Calu3 (cell line): ENCODE measurements around the gene USP7. TPM values are rescaled to one million over a fixed set of nuclear protein-coding genes. Genes with fewer than 3 reads are reported as not detected.

Source experiments
- BruUV-seq: library from RNA; stranded (reverse); fragments of 400-500 nt; replicated peaks from 2 replicates; lab custom pipeline; 2021; lab: Mats Ljungman, UMichigan
- CTCF ChIA-PET: fragments of 300-600 bp; sonication (Branson Sonifier 250); formaldehyde crosslinking; loops from one replicate; lab custom pipeline; 2022; ENCODE audit warnings: antibody characterized with exemption; lab: Charles Lee
- DNase-seq: peaks from one replicate; pipeline ENCODE4 v3.0.0; 2022
- H3K27ac Mint-ChIP-seq: one replicate; pipeline ENCODE4 v1.8.0; 2022; ENCODE audit warnings: mixed read lengths; ENCODE audit not compliant: unreplicated experiment
- H3K27me3 Mint-ChIP-seq: one replicate; pipeline ENCODE4 v1.8.0; 2022; ENCODE audit warnings: mixed read lengths; ENCODE audit not compliant: unreplicated experiment
- H3K36me3 Mint-ChIP-seq: one replicate; pipeline ENCODE4 v1.8.0; 2022; ENCODE audit warnings: mild to moderate bottlenecking, moderate library complexity, mixed read lengths; ENCODE audit not compliant: insufficient read depth, unreplicated experiment
- H3K4me1 Mint-ChIP-seq: one replicate; pipeline ENCODE4 v1.8.0; 2022; ENCODE audit warnings: mild to moderate bottlenecking, low read depth, mixed read lengths; ENCODE audit not compliant: unreplicated experiment
- H3K4me3 Mint-ChIP-seq: one replicate; pipeline ENCODE4 v1.8.0; 2022; ENCODE audit warnings: mild to moderate bottlenecking, low read depth, moderate library complexity, mixed read lengths; ENCODE audit not compliant: unreplicated experiment
- H3K9me3 Mint-ChIP-seq: one replicate; pipeline ENCODE4 v1.8.0; 2022; ENCODE audit warnings: low read depth, mixed read lengths; ENCODE audit not compliant: unreplicated experiment
- intact Hi-C: fragments of 100-400 bp; cut with micrococcal nuclease; formaldehyde crosslinking; loops from one replicate; pipeline ENCODE4 v1.10.0; 2022; ENCODE audit not compliant: unreplicated experiment
- total RNA-seq: library from RNA; stranded (reverse); gene quantifications from 2 replicates; pipeline ENCODE4 v1.2.3, GENCODE V29; 2022
- TF ChIP-seq, protein P1 (sequence below): fragments of 200-600 bp; IDR thresholded peaks from one replicate; pipeline ENCODE4 v1.8.0; 2022; ENCODE audit warnings: antibody characterized with exemption; ENCODE audit not compliant: unreplicated experiment

The USP7 gene
- total RNA-seq, 1 experiment from 2014 or later = 165 TPM

DNA sequence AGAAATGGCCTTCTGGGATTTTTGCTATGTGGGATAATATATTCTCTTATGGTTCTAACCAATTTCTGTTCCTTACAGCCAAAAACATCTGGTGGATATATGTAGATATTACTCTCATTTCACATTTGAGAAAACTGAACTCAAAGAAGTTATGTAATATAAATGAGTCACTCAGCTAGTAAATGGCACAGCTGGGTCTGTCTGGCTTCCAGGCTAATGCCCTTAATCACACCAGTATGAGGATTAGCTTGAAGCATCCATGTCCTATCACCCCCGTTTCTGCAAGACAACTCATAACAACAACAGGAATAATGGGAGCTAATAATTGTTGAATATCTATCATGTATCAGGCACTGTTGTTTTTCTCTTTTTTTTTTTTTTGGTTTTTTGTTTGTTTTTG lies 34.4 kb upstream of the USP7 start:
- CTCF ChIA-PET = no interaction called here
- TF ChIP-seq, protein P1, sequence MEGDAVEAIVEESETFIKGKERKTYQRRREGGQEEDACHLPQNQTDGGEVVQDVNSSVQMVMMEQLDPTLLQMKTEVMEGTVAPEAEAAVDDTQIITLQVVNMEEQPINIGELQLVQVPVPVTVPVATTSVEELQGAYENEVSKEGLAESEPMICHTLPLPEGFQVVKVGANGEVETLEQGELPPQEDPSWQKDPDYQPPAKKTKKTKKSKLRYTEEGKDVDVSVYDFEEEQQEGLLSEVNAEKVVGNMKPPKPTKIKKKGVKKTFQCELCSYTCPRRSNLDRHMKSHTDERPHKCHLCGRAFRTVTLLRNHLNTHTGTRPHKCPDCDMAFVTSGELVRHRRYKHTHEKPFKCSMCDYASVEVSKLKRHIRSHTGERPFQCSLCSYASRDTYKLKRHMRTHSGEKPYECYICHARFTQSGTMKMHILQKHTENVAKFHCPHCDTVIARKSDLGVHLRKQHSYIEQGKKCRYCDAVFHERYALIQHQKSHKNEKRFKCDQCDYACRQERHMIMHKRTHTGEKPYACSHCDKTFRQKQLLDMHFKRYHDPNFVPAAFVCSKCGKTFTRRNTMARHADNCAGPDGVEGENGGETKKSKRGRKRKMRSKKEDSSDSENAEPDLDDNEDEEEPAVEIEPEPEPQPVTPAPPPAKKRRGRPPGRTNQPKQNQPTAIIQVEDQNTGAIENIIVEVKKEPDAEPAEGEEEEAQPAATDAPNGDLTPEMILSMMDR = no peak
- Mint-ChIP-seq H3K27ac (no peak overlapping the region), H3K36me3 (no peaks in the 10 kb centered on the region), H3K27me3 (no peaks in the 10 kb centered on the region), H3K4me3 (no peak overlapping the region), H3K9me3 (no peaks in the 10 kb centered on the region), H3K4me1 (no peaks in the 10 kb centered on the region)
- intact Hi-C loops = no loop called here
- no TSS peak for BruUV-seq
- no peak for DNase-seq

DNA sequence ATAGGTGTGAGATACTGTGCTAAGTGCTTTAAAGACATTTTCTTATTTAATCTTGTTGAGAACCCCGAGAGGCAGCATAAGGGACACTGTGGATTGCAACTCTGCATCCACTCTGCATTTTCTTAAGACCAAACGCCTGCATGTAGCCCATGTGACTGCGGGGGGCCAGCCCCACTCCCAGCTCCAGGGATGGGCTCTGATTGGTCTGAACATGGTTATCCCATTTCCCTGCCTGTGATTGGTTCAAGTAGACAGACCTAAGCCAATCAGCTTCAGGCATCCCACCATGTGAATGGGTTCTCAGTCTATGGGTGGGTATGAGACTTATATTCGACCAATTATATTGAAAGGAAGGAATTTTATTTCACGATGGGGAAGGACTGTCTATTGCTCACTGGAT lies 33.2 kb upstream of the USP7 start:
- no peak for DNase-seq
- Mint-ChIP-seq H3K4me3 (no peak overlapping the region), H3K27me3 (no peaks in the 10 kb centered on the region), H3K27ac (no peak overlapping the region), H3K36me3 (no peaks in the 10 kb centered on the region), H3K9me3 (no peaks in the 10 kb centered on the region), H3K4me1 (no peaks in the 10 kb centered on the region)
- TF ChIP-seq, protein P1 = no peak
- BruUV-seq = no TSS peak
- intact Hi-C loops = no loop called here
- CTCF ChIA-PET = interaction anchor here (0.6 kb wide), 1 partner anchor 583 kb away, joined by 3 read pairs; no protein-coding TSS in a partner anchor

DNA sequence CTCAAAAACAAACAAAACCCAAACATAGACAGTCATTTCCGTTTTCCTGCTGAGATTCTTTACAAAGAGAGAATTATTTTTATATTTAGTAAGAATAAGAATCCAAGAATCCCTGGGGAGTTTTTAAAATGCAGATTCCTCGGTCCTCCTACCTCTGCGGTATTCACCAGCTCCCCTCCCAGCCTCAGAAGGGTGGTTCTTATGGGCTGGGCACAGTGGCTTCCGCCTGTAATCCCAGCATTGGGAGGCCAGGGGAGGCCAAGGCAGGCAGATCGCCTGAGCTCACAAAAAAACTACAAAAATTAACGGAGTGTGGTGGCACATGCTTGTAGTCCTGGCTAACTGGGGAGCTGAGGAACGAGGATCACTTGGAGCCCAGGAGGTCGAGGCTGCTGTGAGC lies 26.7 kb upstream of the USP7 start:
- no peak overlapping the region for H3K27ac Mint-ChIP-seq

DNA sequence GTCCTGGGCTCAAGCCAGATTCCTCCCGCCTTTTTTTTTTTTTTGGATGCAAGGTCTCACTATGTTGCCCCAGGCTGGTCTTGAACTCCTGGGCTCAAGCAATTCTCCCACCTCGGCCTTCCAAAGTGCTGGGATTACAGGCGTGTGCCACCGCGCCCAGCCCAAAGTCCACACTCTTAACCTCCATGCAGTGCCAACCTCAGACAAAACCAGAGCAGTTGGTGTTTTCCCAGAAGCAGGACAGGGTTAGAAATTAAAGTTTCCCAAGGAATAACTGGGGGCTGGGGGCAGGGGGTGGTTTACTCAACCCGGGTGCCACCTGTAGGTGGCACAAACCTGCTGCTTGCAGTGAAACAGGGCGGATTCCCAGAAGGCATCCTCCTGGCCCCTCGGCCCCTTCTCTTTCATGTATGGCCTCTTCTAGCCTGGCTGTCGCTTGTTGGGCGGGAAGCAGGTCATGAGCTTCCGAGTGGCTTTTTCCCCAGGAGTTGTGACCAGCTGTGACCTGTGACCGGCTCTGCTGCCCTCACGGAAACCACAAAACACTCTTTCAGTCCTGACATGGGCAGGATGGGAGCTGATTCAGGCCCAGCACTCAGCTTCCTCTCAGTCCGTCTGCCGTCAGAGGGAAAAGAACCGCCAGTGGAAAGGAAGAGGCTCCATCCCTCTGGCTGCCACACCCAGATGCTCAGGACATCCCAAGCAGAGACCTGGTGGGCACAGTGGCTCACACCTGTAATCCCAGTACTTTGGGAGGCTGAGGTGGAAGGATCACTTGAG lies 25.6 kb upstream of the USP7 start:
- Mint-ChIP-seq H3K36me3 (no peaks in the 10 kb centered on the region), H3K27ac (no peak overlapping the region), H3K4me3 (no peak overlapping the region), H3K4me1 (peaks cover 15% of the 10 kb centered on the region), H3K27me3 (no peaks in the 10 kb centered on the region), H3K9me3 (no peaks in the 10 kb centered on the region)
- no TSS peak for BruUV-seq
- TF ChIP-seq, protein P1 = no peak
- intact Hi-C loops = no loop called here
- CTCF ChIA-PET = interaction anchor here (0.8 to 1.3 kb wide), 2 partner anchors 20 to 363 kb away, joined by 4 read pairs; no protein-coding TSS in a partner anchor
- DNase-seq = no peak

More for the DNA sequence above, 26.7 kb upstream of the USP7 start:
- H3K4me3 Mint-ChIP-seq = no peak overlapping the region
- no peak for DNase-seq
- peaks cover 15% of the 10 kb centered on the region for H3K4me1 Mint-ChIP-seq
- no peaks in the 10 kb centered on the region for H3K36me3 Mint-ChIP-seq
- no TSS peak for BruUV-seq
- CTCF ChIA-PET = interaction anchor here (0.5 to 1.3 kb wide), 2 partner anchors 18 to 22 kb away, joined by 4 read pairs; no protein-coding TSS in a partner anchor
- no peaks in the 10 kb centered on the region for H3K27me3 Mint-ChIP-seq
- intact Hi-C loops = no loop called here
- no peaks in the 10 kb centered on the region for H3K9me3 Mint-ChIP-seq
- TF ChIP-seq, protein P1 = no peak
